Motor neuron (in vitro differentiated cells): ENCODE results near the gene PLEKHG5. TPM values are rescaled to one million over a fixed set of nuclear protein-coding genes. Genes with fewer than 3 reads are reported as not detected.
A peak's percentile ranks its signal among the peaks of the same experiment; 100 is the strongest.

ENCODE experiments used
- ATAC-seq, 8 experiments: fragments of 200-7000 bp; cut with Tn5 transposase; replicated peaks in 6 of 8; 2 replicates each; pipeline ENCODE4 v1.8.0; 2021; ENCODE audit warnings: mild to moderate bottlenecking in 8 of 8, moderate library complexity in 8 of 8
- H3K27ac ChIP-seq, 2 donors: fragments of 250-450 bp; sonication (Bioruptor Pico); 2 replicates each; pipeline ENCODE4 v1.9.0; 2021; ENCODE audit warnings: antibody characterized with exemption in 2 of 2, mild to moderate bottlenecking in 2 of 2, moderate library complexity in 1 of 2
- H3K4me1 ChIP-seq, 2 donors: fragments of 250-450 bp; sonication (Bioruptor Pico); replicated peaks in 1 of 2; 2 replicates each; pipeline ENCODE4 v1.6.1; 2021; ENCODE audit warnings: antibody characterized with exemption in 2 of 2, mild to moderate bottlenecking in 2 of 2, moderate library complexity in 1 of 2
- H3K4me3 ChIP-seq, 5 donors: fragments of 250-450 bp; sonication (Bioruptor Pico); 2 replicates each; pipeline ENCODE4 v1.9.0; 2021; ENCODE audit warnings: antibody characterized with exemption in 5 of 5, mild to moderate bottlenecking in 5 of 5, moderate library complexity in 4 of 5
- WGBS, 10 experiments: fragments of 450-650 bp; shearing (Covaris generic); methylation state at CpG; one replicate each; pipeline ENCODE4 v1.0.0; 2022; 5-methylcytosine and 5-hydroxymethylcytosine counted together
- in situ Hi-C, 9 experiments: fragments of 400-800 bp; cut with MboI; loops; one replicate each; pipeline ENCODE4 v1.15.0; 2021; ENCODE audit warnings: low sequenced_read_pairs in 9 of 9, low pct_unique_long_range_greater_than_20kb in 2 of 9; ENCODE audit not compliant: unreplicated experiment in 9 of 9
- total RNA-seq, 8 experiments: library from RNA; unstranded; fragments of 300-600 nt; gene quantifications; 2 replicates each; pipeline versions ENCODE4 v1.2.3 to v1.2.4, GENCODE V29; 2022

PLEKHG5 gene
- total RNA-seq, 8 experiments from 2014 or later: 1.7 to 16.7 (median 8.4) TPM

GRCh38 chr1:6471086-6471969, 20.1 kb downstream of the PLEKHG5 start:
- no peak for ATAC-seq
- in situ Hi-C loops: no loop called here
- H3K4me1 ChIP-seq: no peaks in the 10 kb centered on the region
- no peak overlapping the region for H3K4me3 ChIP-seq
- no peak overlapping the region for H3K27ac ChIP-seq
- WGBS, 10 experiments: 10 to 96% (median 71%) methylated on average over 2 to 19 of the region's 67 CpGs; no CpG with 5 or more reads in 3 of the 10 experiments

- H3K4me3 ChIP-seq: no peak overlapping the region
- ATAC-seq: peak in 2 of 8 experiments; percentile 14 to 19
- in situ Hi-C loops: no loop called here
- H3K27ac ChIP-seq: no peak overlapping the region
- H3K4me1 ChIP-seq: no peaks in the 10 kb centered on the region
- 64 to 100% (median 82%) methylated on average over 3 to 24 of the region's 67 CpGs; no CpG with 5 or more reads in 2 of the 10 experiments for WGBS, 10 experiments
These were observed 21.1 kb downstream of the PLEKHG5 start for GRCh38 chr1:6470132-6471085.

DNA sequence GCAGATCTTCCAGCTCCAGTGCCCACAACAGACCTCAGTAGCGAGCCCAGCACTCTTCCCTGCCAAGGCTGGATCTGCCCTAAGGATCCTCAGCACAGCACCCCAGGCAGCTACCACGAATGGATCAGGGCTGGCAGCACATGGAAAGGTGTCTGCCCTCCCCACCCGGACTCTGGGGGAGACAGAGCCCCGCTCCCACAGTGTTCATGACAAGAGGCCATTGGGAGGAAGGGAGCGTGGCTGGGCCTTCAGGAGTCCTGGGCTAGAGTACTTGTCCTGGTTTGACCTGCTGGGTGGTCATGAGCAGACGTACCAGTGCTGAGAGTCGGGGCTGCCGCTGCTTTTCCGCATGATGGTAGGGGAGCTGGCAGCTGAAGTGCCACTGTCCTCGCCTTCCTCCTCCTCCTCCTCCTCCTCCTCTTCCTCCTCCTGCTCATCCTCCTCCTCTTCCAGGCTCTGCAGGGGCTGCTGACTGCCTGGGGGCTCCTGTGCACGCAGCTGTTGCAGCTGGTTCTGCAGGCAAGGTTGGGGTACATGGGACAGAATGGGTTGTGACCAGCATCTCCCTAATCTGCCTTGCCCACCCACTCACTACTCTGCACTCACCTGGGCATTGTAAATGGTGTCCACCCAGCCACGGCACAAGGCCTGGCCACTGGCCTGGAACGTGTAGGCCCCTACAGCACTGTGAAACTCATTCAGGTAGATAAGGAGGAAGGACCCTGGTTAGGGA, 22.6 kb downstream of the PLEKHG5 start:
- Histone ChIP-seq H3K4me1 (no peaks in the 10 kb centered on the region), H3K27ac (no peak overlapping the region), H3K4me3 (no peak overlapping the region)
- ATAC-seq: no peak
- in situ Hi-C loops: no loop called here
- 86 to 100% (median 89%) methylated on average over 1 to 4 of the region's 13 CpGs; no CpG with 5 or more reads in 6 of the 10 experiments for WGBS, 10 experiments

DNA sequence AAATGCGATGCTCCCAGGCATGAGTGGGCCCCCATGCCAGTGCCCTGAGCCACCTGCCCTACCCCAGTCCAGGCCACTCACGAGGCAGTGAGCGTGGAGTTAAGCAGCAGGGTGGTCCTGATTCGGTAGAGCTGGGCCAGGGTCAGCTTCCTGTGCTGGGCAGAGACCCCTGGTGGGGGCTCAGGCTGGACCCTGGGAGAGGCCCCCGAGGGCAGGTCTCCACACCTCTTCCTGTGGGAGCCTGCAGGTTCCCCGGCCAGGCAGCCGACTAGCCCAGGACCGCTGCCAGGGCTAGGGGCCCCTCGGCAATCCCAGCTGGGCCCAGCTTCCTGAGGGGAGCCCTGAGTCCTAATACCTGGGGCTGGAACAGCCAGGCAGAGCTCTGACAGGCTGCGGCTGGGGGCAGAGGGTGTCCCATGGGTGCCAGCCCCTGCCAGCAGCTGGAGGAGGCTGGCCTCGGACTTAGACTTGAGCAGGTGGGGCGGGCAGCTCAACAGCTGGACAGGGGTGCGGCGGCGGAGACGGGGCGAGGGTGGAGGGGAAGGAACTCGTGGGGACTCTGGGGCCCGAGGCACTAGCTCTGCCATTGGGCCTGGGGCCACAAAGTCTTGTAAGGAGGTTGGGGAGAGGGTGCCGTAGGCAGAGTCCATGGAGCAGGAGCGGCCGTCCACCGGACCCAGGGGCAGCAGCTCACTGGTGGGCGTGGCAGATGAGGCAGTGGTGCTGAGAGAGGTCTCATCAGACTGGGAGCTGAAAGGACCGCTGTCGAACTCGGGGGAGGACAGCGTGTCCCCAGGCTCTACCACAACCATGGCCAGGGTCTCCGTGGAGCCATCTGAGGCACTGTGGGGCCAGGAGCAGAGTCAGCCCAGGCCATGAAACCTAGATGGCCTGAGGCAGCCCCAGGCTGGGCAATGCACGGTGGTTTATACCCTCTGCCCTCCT, 23.5 kb downstream of the PLEKHG5 start:
- WGBS, 10 experiments: 83 to 94% (median 89%) methylated on average over 3 to 7 of the region's 30 CpGs; no CpG with 5 or more reads in 4 of the 10 experiments
- in situ Hi-C loops: no loop called here
- H3K4me1 ChIP-seq: no peaks in the 10 kb centered on the region

GRCh38 chr1:6467224-6467623, 24.2 kb downstream of the PLEKHG5 start:
- H3K4me3 ChIP-seq: no peak overlapping the region
- WGBS, 10 experiments: 90 to 93% methylated on average over 9 to 11 of the region's 12 CpGs; no CpG with 5 or more reads in 8 of the 10 experiments
- no peak for ATAC-seq
- no peak overlapping the region for H3K27ac ChIP-seq
- H3K4me1 ChIP-seq: no peaks in the 10 kb centered on the region
- in situ Hi-C loops: no loop called here

More for the DNA sequence above, 23.5 kb downstream of the PLEKHG5 start:
- H3K4me3 ChIP-seq: no peak overlapping the region
- no peak overlapping the region for H3K27ac ChIP-seq
- peak in 1 of 8 experiments; percentile 2 for ATAC-seq

DNA sequence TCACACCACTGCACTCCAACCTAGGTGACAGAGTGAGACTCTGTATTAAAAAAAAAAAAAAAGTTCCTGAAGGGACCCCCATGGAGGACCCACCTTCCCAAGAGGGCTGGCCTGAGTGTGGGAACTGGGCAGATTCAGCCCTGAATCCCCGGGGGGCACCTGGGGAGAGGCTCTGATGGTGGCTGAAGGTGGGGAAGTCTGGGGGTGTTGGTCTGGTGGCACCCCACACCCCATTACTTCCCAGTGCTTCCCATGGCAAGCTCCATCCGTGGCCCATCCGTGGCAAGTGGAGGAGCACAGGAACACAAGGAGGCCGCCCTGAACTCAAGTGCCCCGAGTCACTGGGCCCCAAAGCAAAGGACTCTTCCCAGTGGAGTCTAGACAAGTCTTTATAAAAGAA, 24.7 kb downstream of the PLEKHG5 start:
- H3K4me1 ChIP-seq: no peaks in the 10 kb centered on the region
- H3K4me3 ChIP-seq: no peak overlapping the region
- WGBS, 10 experiments: 84 to 94% methylated on average over 4 to 5 of the region's 5 CpGs; no CpG with 5 or more reads in 8 of the 10 experiments
- H3K27ac ChIP-seq: no peak overlapping the region
- in situ Hi-C loops: no loop called here
- no peak for ATAC-seq

- WGBS, 10 experiments: 22 to 46% (median 45%) methylated on average over 6 to 18 of the region's 43 CpGs; no CpG with 5 or more reads in 7 of the 10 experiments
- no peaks in the 10 kb centered on the region for H3K4me1 ChIP-seq
- in situ Hi-C loops: no loop called here
- no peak within 1 kb of the TSS for H3K4me3 ChIP-seq
- no peak within 1 kb of the TSS for H3K27ac ChIP-seq
- ATAC-seq: peak in 1 of 8 experiments; percentile 15
These were observed 25.4 kb downstream of the PLEKHG5 start, which contains the start of gene TNFRSF25 for GRCh38 chr1:6466023-6466422. TNFRSF25 (minus strand) TSS chr1:6466173; CDS start chr1:6466107, 66 bp downstream.

DNA sequence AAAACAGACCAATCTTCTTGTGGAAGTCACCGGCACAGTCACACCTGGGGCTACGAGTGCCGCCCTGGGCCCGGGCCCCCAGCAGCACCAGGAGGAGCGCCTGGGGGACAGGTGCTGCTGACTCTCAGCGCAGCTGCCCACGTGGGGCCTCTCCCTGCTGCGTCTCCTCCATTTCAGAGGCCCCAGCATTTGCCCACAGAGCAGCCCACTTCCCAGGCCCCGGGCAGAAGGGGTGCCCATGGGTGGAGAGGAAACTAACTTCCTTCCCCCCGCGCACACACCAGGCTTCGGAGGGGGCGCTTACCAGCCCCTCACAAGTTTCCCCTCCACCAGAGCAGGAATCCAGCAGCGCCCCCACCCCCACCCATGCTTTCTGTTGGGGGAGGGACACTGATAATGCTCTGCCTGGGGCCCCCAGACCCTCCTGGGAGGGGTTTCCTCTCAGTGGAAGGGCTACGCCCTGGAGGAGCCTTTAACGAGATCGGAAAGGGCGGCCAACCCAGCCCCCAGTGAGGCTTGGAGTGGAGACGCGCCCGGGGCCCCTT, 25.9 kb downstream of the PLEKHG5 start:
- Histone ChIP-seq H3K4me3 (no peak overlapping the region), H3K4me1 (no peaks in the 10 kb centered on the region), H3K27ac (no peak overlapping the region)
- in situ Hi-C loops: no loop called here
- 32 to 80% (median 55%) methylated on average over 1 to 8 of the region's 21 CpGs; no CpG with 5 or more reads in 7 of the 10 experiments for WGBS, 10 experiments
- no peak for ATAC-seq

DNA sequence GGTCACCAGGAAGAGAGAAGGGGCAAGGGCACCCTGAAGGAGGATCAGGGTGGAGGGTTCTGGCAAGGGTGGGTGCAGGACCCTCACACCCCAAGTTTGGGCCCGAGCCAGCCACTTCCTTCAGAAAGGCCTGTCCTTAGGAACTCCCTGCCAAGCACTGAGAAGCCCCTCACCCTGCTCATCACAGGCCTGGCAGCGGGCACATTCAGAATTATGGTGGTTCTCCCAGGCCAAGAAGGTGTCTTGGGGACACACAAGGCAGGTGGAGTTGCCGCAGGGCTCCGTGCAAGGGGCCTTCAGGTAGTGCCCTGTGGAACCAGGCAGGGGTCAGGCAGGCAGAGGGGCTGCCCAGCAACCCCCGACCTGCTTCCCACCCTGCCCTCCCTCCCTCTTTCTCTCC, 26.6 kb downstream of the PLEKHG5 start:
- Histone ChIP-seq H3K4me3 (no peak overlapping the region), H3K4me1 (peaks cover 1 to 6% of the 10 kb centered on the region in 2 donors), H3K27ac (no peak overlapping the region)
- 56 to 90% (median 85%) methylated on average over 1 to 4 of the region's 5 CpGs; no CpG with 5 or more reads in 6 of the 10 experiments for WGBS, 10 experiments
- no peak for ATAC-seq
- in situ Hi-C loops: no loop called here

GRCh38 chr1:6464514-6464836, 27.0 kb downstream of the PLEKHG5 start:
- Histone ChIP-seq H3K4me3 (no peak overlapping the region), H3K4me1 (peaks cover 3 to 10% of the 10 kb centered on the region in 2 donors), H3K27ac (no peak overlapping the region)
- in situ Hi-C loops: no loop called here
- 67 to 94% (median 80%) methylated on average over 1 to 3 of the region's 7 CpGs; no CpG with 5 or more reads in 3 of the 10 experiments for WGBS, 10 experiments
- peak in 5 of 8 experiments; percentile 17 to 37 (median 24) for ATAC-seq

DNA sequence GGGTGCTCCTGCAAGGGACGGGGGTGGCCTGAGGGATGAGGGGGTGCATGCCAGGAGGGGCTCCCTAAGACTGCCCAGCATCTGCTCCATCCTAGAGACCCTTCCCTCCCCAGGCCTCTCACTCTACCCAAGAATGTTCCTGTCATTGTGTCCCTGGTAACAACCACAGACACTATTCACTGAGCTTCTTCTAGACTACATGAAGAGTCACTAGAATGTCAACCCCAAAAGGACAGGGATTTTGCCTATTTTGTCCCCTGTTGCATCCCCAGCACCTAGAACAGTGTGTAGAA, 28.4 kb downstream of the PLEKHG5 start:
- H3K27ac ChIP-seq: no peak overlapping the region
- 80% methylated on average over 1 of the region's 1 CpG; no CpG with 5 or more reads in 9 of the 10 experiments for WGBS, 10 experiments
- in situ Hi-C loops: no loop called here
- ATAC-seq: no peak
- H3K4me3 ChIP-seq: no peak overlapping the region
- peaks cover 3 to 11% of the 10 kb centered on the region in 2 donors for H3K4me1 ChIP-seq
